LHCN-M2 (cell line): ENCODE results near the gene PMAIP1. TPM values are rescaled to one million over a fixed set of nuclear protein-coding genes. Genes with fewer than 3 reads are reported as not detected.
"Not testable (repeated sequence)": the region's sequence is repeated elsewhere in the genome, so short reads cannot be mapped to it uniquely, and the experiment has no call there.

Source experiments
- DNase-seq: peaks from one replicate; pipeline ENCODE4 v3.0.0-alpha.2; 2012; ENCODE audit warnings: low read depth
- polyA plus RNA-seq: library from polyadenylated mRNA; unstranded; fragments of >200 nt; gene quantifications from one replicate; pipeline ENCODE4 v1.2.1, GENCODE V29; 2012; ENCODE audit warnings: missing spikeins
- total RNA-seq: library from RNA; depleted of rRNA; stranded (reverse); fragments of >200 nt; gene quantifications from 2 replicates; pipeline ENCODE4 v1.2.3, GENCODE V29; 2014; rRNA removed

PMAIP1 gene
- total RNA-seq, result 15.7 and 20.3 TPM in 2 replicates
- 2.2 TPM for polyA plus RNA-seq

- peak; percentile 95 for DNase-seq
Observed at GRCh38 chr18:59899298-59900221, at the start of gene PMAIP1. Gene PMAIP1 (plus strand): TSS chr18:59899996. CDS start chr18:59900178, 182 bp downstream.

- no peak for DNase-seq
Observed at GRCh38 chr18:59851784-59852399, 47.9 kb upstream of the PMAIP1 start.

GRCh38 chr18:59852548-59852947, 47.2 kb upstream of the PMAIP1 start:
- no peak for DNase-seq

- DNase-seq, result no peak
Observed at GRCh38 chr18:59853380-59853779, 46.4 kb upstream of the PMAIP1 start.

- not testable (repeated sequence) for DNase-seq
Observed at GRCh38 chr18:59853988-59854387, 45.8 kb upstream of the PMAIP1 start.

GRCh38 chr18:59861009-59861408, 38.8 kb upstream of the PMAIP1 start:
- peak; percentile 76 for DNase-seq

- DNase-seq, result peak; percentile 34
Observed at GRCh38 chr18:59861963-59862819, 37.6 kb upstream of the PMAIP1 start.

- DNase-seq, result no peak
Observed at GRCh38 chr18:59865241-59865986, 34.4 kb upstream of the PMAIP1 start.

- DNase-seq, result no peak
Observed at GRCh38 chr18:59866551-59867269, 33.1 kb upstream of the PMAIP1 start.

GRCh38 chr18:59867337-59868104, 32.3 kb upstream of the PMAIP1 start:
- DNase-seq, result no peak

- no peak for DNase-seq
Observed at GRCh38 chr18:59870623-59871130, 29.1 kb upstream of the PMAIP1 start.

GRCh38 chr18:59871711-59872362, 28.0 kb upstream of the PMAIP1 start:
- no peak for DNase-seq

GRCh38 chr18:59873641-59874040, 26.2 kb upstream of the PMAIP1 start:
- DNase-seq, result no peak

- peak; percentile 75 for DNase-seq
Observed at GRCh38 chr18:59874166-59874565, 25.6 kb upstream of the PMAIP1 start.

GRCh38 chr18:59876310-59876626, 23.5 kb upstream of the PMAIP1 start:
- DNase-seq, result no peak

- no peak for DNase-seq
Observed at GRCh38 chr18:59877361-59877760, 22.4 kb upstream of the PMAIP1 start.

- DNase-seq, result peak; percentile 18
Observed at GRCh38 chr18:59878644-59879043, 21.2 kb upstream of the PMAIP1 start.

- DNase-seq, result peak; percentile 66
Observed at GRCh38 chr18:59881728-59882656, 17.8 kb upstream of the PMAIP1 start.
